D721Med (cell line): Measurements from ENCODE around the gene POGZ.
"Not testable (repeated sequence)": the region's sequence is repeated elsewhere in the genome, so short reads cannot be mapped to it uniquely, and the experiment has no call there.

Experiments
- DNase-seq: peaks from one replicate; pipeline ENCODE4 v3.0.0; 2011; ENCODE audit warnings: low spot score; ENCODE audit not compliant: insufficient read length
- FAIRE-seq: peaks from 2 replicates; lab custom pipeline; 2011; peaks lifted over from hg19 to GRCh38; lab: Jason Lieb, UNC
- CTCF ChIP-seq: IDR thresholded peaks from 2 replicates; pipeline ENCODE4 v1.5.1; 2012; ENCODE audit warnings: mild to moderate bottlenecking, control low read depth; ENCODE audit not compliant: insufficient read depth; ENCODE audit errors: missing control alignments

The POGZ gene

GRCh38 chr1:151405187-151405951 lies 53.9 kb downstream of the POGZ start:
- DNase-seq (no peak), FAIRE-seq (no peak)
- TF ChIP-seq CTCF: no peak

- FAIRE-seq: no peak
- DNase-seq: no peak
- no peak for TF ChIP-seq CTCF
Observed at GRCh38 chr1:151403612-151404011, 55.7 kb downstream of the POGZ start.

GRCh38 chr1:151402764-151403163 lies 56.5 kb downstream of the POGZ start:
- TF ChIP-seq CTCF: no peak
- FAIRE-seq: no peak
- DNase-seq: no peak

GRCh38 chr1:151401860-151402259 lies 57.4 kb downstream of the POGZ start:
- no peak for TF ChIP-seq CTCF
- no peak for FAIRE-seq
- DNase-seq: no peak

GRCh38 chr1:151401125-151401788 lies 58.0 kb downstream of the POGZ start:
- no peak for TF ChIP-seq CTCF
- DNase-seq (no peak), FAIRE-seq (no peak)

- DNase-seq (peak; percentile 90), FAIRE-seq (peak; percentile 89)
- TF ChIP-seq CTCF: peak; percentile 57
Observed at GRCh38 chr1:151399324-151400171, 59.7 kb downstream of the POGZ start, which contains the start of gene PSMB4. TSS of gene PSMB4 (plus strand) at chr1:151399573. CDS start at chr1:151399588, 15 bp downstream.

GRCh38 chr1:151396265-151396664 lies 63.0 kb downstream of the POGZ start:
- not testable (repeated sequence) for DNase-seq, FAIRE-seq
